Measurements from ENCODE around the gene ST6GALNAC5. TPM values are rescaled to one million over a fixed set of nuclear protein-coding genes. Genes with fewer than 3 reads are reported as not detected.

The ST6GALNAC5 gene
- total RNA-seq, 1 donor from 2014 or later: 30.7 TPM

GRCh38 chr1:77039739-77040138 lies 172.5 kb downstream of the ST6GALNAC5 start:
- no peaks in the 10 kb centered on the region for H3F3A ChIP-seq (ENCODE audit: low read depth)
- no peaks in the 10 kb centered on the region for H3K36me3 ChIP-seq
- H3K4me1 ChIP-seq: no peaks in the 10 kb centered on the region
- Mint-ChIP-seq H3K4me3 (no peak overlapping the region), H3K36me3 (peaks cover 8% of the 10 kb centered on the region), H3K4me1 (peaks cover 5% of the 10 kb centered on the region), H3K9me3 (no peaks in the 10 kb centered on the region), H3K27ac (no peak overlapping the region), H3K27me3 (ENCODE audit: insufficient read depth, low read depth) (peaks cover 4% of the 10 kb centered on the region)
- H3K9ac ChIP-seq: no peak overlapping the region
- peaks cover 3% of the 10 kb centered on the region for H4K20me1 ChIP-seq (ENCODE audit: low read depth)
- no peak for DNase-seq (ENCODE audit: low spot score)
- H3K79me2 ChIP-seq (ENCODE audit: low read depth): no peaks in the 10 kb centered on the region
- H3K4me2 ChIP-seq: no peak overlapping the region
- no peak overlapping the region for H3K27ac ChIP-seq
- no peak overlapping the region for H3K4me3 ChIP-seq
- TF ChIP-seq CTCF (IDR thresholded peaks at IDR 0.05) (no peak), EZH2phosphoT487 (IDR thresholded peaks at IDR 0.05) (no peak), EZH2 (IDR thresholded peaks at IDR 0.05) (no peak)
- peaks cover 6% of the 10 kb centered on the region for H3K9me3 ChIP-seq (ENCODE audit: low read depth)
- H2AFZ ChIP-seq (replicated peaks): no peak overlapping the region
- H3K27me3 ChIP-seq: no peaks in the 10 kb centered on the region

- peaks cover 3% of the 10 kb centered on the region for H4K20me1 ChIP-seq (ENCODE audit: low read depth)
- H2AFZ ChIP-seq (replicated peaks): no peak overlapping the region
- Mint-ChIP-seq H3K36me3 (peaks cover 11% of the 10 kb centered on the region), H3K4me1 (peaks cover 5% of the 10 kb centered on the region), H3K9me3 (no peaks in the 10 kb centered on the region), H3K27me3 (ENCODE audit: insufficient read depth, low read depth) (peaks cover 4% of the 10 kb centered on the region), H3K27ac (no peak overlapping the region), H3K4me3 (no peak overlapping the region)
- no peaks in the 10 kb centered on the region for H3K27me3 ChIP-seq
- peaks cover 6% of the 10 kb centered on the region for H3K9me3 ChIP-seq (ENCODE audit: low read depth)
- no peak overlapping the region for H3K4me3 ChIP-seq
- TF ChIP-seq CTCF (IDR thresholded peaks at IDR 0.05): no peak
- no peak for TF ChIP-seq EZH2 (IDR thresholded peaks at IDR 0.05)
- TF ChIP-seq EZH2phosphoT487 (IDR thresholded peaks at IDR 0.05): no peak
- no peaks in the 10 kb centered on the region for H3K4me1 ChIP-seq
- H3K9ac ChIP-seq: no peak overlapping the region
- H3K79me2 ChIP-seq (ENCODE audit: low read depth): no peaks in the 10 kb centered on the region
- no peak overlapping the region for H3K27ac ChIP-seq
- DNase-seq (ENCODE audit: low spot score): no peak
- no peak overlapping the region for H3K4me2 ChIP-seq
- no peaks in the 10 kb centered on the region for H3F3A ChIP-seq (ENCODE audit: low read depth)
- no peaks in the 10 kb centered on the region for H3K36me3 ChIP-seq
These were observed 173.5 kb downstream of the ST6GALNAC5 start for GRCh38 chr1:77040826-77041225.

GRCh38 chr1:77044133-77044849 lies 177.0 kb downstream of the ST6GALNAC5 start:
- Histone ChIP-seq H3F3A (ENCODE audit: low read depth) (no peaks in the 10 kb centered on the region), H4K20me1 (ENCODE audit: low read depth) (peaks cover under 1% of the 10 kb centered on the region), H3K27me3 (no peaks in the 10 kb centered on the region), H3K79me2 (ENCODE audit: low read depth) (no peaks in the 10 kb centered on the region), H3K27ac (no peak overlapping the region), H3K9me3 (ENCODE audit: low read depth) (no peaks in the 10 kb centered on the region), H3K4me1 (no peaks in the 10 kb centered on the region), H3K36me3 (no peaks in the 10 kb centered on the region), H3K9ac (no peak overlapping the region), H2AFZ (replicated peaks) (no peak overlapping the region), H3K4me2 (no peak overlapping the region), H3K4me3 (no peak overlapping the region)
- Mint-ChIP-seq H3K27ac (no peak overlapping the region), H3K9me3 (no peaks in the 10 kb centered on the region), H3K4me1 (no peaks in the 10 kb centered on the region), H3K4me3 (no peak overlapping the region), H3K36me3 (peaks cover 10% of the 10 kb centered on the region), H3K27me3 (ENCODE audit: insufficient read depth, low read depth) (no peaks in the 10 kb centered on the region)
- TF ChIP-seq EZH2 (IDR thresholded peaks at IDR 0.05) (no peak), CTCF (IDR thresholded peaks at IDR 0.05) (no peak), EZH2phosphoT487 (IDR thresholded peaks at IDR 0.05) (no peak)
- no peak for DNase-seq (ENCODE audit: low spot score)
